Gastroesophageal sphincter (tissue), 4 donors: ENCODE measurements around the gene HOXC6. TPM values are rescaled to one million over a fixed set of nuclear protein-coding genes. Genes with fewer than 3 reads are reported as not detected.

Experiments
- ATAC-seq: fragments of 150-250 bp; one replicate; pipeline ENCODE4 v1.9.1; 2016; ENCODE audit warnings: mild to moderate bottlenecking, moderate library complexity
- H3K27ac ChIP-seq, 4 donors: fragments of 200-600 bp; sonication (generic) in 3 of 4; 1 replicate in 3 of 4; 2 replicates in 1 of 4; pipeline ENCODE4 v1.5.1; 2016 to 2019
- H3K27me3 ChIP-seq: fragments of 200-600 bp; sonication (generic); one replicate; pipeline ENCODE4 v1.5.1; 2019
- H3K36me3 ChIP-seq, 2 donors: fragments of 200-600 bp; sonication (generic); one replicate each; pipeline ENCODE4 v1.5.1; 2019; ENCODE audit warnings: control low read depth in 1 of 2
- H3K4me1 ChIP-seq, 3 donors: fragments of 200-600 bp; sonication (generic); 1 replicate in 2 of 3; 2 replicates in 1 of 3; pipeline ENCODE4 v1.5.1; 2016 to 2019; ENCODE audit warnings: control low read depth in 2 of 3
- H3K4me3 ChIP-seq, 2 donors: fragments of 200-600 bp; sonication (generic); one replicate each; pipeline ENCODE4 v1.5.1; 2019; ENCODE audit warnings: mild to moderate bottlenecking in 1 of 2, moderate library complexity in 1 of 2
- H3K9me3 ChIP-seq, 3 donors: fragments of 200-600 bp; sonication (generic); one replicate each; pipeline ENCODE4 v1.5.1; 2017 to 2019; ENCODE audit warnings: control low read depth in 2 of 3
- EP300 ChIP-seq: sonication (generic); formaldehyde crosslinking; IDR thresholded peaks from one replicate; pipeline ENCODE4 v1.6.1; 2017; ENCODE audit warnings: antibody characterized with exemption, mild to moderate bottlenecking
- POLR2A ChIP-seq, 2 donors: fragments of 450-650 bp; IDR thresholded peaks; one replicate each; pipeline ENCODE4 v1.6.1; 2017; ENCODE audit warnings: antibody characterized with exemption in 2 of 2, mild to moderate bottlenecking in 2 of 2, moderate library complexity in 1 of 2
- POLR2AphosphoS5 ChIP-seq: sonication (generic); formaldehyde crosslinking; IDR thresholded peaks from one replicate; pipeline ENCODE4 v1.6.1; 2017; ENCODE audit warnings: antibody characterized with exemption
- WGBS, 2 donors: methylation state at CpG; one replicate each; pipeline ENCODE4 v1.1.5; 2018; ENCODE audit warnings: low coverage in 1 of 2; 5-methylcytosine and 5-hydroxymethylcytosine counted together
- total RNA-seq, 4 donors: library from RNA; depleted of rRNA; stranded (reverse); fragments of >200 nt; gene quantifications; one replicate each; pipeline ENCODE4 v1.1.0, GENCODE V29; 2016
- TF ChIP-seq, protein P1 (sequence below), 4 experiments: fragments of 200-600 bp in 2 of 4; fragments of 450-650 bp in 2 of 4; sonication (generic) in 1 of 4; IDR thresholded peaks; one replicate each; pipeline ENCODE4 v1.5.1; 2017 to 2019; ENCODE audit warnings: antibody characterized with exemption in 4 of 4, mild to moderate bottlenecking in 2 of 4, moderate library complexity in 2 of 4

Gene HOXC6
- total RNA-seq, 4 donors from 2014 or later = 0.50 TPM; not detected in 3

DNA sequence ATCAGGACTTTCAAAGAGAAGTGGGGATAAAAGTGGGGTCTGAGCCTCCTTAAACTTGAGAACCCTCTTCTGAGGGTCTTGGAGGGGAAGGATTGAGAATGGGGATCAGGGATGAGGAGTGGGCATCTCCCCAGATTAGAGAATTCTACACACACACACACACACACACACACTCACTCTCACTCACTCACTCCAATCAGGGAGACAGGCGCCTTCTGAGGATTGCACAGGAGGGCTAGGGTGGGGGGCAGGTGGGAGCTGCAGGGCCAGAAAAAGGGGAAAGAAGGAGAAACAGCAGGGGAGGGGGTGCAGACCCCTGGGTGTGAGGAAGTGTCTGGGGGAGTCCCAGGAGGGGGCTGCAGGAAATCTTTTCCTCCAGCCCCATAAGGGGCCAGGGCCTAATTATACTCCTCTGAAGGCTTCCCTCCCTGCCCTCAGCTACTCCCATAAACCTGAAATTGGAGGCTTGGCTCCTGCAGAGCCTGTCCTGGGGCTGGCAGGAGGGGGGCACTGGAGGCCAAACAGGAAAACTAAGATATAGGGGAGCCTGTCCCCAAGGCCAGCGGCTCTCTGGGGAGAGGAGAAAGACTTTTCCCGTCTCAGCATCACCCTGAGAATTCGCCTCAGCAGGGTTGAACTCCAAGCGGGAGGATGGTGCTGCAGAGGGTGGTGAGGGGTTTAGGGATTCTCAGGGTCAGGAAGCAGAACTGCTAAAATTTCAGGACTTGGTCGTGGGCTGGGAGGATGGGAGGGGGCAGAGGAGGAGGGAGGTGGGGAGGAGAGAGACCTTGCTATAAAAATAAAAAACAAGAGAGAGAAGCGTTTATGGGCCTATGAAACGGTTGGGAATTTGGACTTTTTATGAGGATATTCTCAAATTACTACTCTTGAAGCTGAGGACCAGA lies 26.7 kb upstream of the HOXC6 start:
- TF ChIP-seq POLR2AphosphoS5 = no peak
- no peak for TF ChIP-seq POLR2A (IDR thresholded peaks at IDR 0.05)
- TF ChIP-seq, protein P1, sequence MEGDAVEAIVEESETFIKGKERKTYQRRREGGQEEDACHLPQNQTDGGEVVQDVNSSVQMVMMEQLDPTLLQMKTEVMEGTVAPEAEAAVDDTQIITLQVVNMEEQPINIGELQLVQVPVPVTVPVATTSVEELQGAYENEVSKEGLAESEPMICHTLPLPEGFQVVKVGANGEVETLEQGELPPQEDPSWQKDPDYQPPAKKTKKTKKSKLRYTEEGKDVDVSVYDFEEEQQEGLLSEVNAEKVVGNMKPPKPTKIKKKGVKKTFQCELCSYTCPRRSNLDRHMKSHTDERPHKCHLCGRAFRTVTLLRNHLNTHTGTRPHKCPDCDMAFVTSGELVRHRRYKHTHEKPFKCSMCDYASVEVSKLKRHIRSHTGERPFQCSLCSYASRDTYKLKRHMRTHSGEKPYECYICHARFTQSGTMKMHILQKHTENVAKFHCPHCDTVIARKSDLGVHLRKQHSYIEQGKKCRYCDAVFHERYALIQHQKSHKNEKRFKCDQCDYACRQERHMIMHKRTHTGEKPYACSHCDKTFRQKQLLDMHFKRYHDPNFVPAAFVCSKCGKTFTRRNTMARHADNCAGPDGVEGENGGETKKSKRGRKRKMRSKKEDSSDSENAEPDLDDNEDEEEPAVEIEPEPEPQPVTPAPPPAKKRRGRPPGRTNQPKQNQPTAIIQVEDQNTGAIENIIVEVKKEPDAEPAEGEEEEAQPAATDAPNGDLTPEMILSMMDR (IDR thresholded peaks at IDR 0.05) = no peak
- no peak for TF ChIP-seq EP300
- Histone ChIP-seq H3K27ac (no peak overlapping the region), H3K27me3 (peaks cover 100% of the 10 kb centered on the region), H3K9me3 (no peaks in the 10 kb centered on the region), H3K36me3 (no peaks in the 10 kb centered on the region), H3K4me1 (peaks cover 0 to 37% (median 15%) of the 10 kb centered on the region in 3 donors), H3K4me3 (no peak overlapping the region)
- 10 to 34% methylated on average over 2 to 8 of the region's 8 CpGs for WGBS, 2 donors
- ATAC-seq = no peak

DNA sequence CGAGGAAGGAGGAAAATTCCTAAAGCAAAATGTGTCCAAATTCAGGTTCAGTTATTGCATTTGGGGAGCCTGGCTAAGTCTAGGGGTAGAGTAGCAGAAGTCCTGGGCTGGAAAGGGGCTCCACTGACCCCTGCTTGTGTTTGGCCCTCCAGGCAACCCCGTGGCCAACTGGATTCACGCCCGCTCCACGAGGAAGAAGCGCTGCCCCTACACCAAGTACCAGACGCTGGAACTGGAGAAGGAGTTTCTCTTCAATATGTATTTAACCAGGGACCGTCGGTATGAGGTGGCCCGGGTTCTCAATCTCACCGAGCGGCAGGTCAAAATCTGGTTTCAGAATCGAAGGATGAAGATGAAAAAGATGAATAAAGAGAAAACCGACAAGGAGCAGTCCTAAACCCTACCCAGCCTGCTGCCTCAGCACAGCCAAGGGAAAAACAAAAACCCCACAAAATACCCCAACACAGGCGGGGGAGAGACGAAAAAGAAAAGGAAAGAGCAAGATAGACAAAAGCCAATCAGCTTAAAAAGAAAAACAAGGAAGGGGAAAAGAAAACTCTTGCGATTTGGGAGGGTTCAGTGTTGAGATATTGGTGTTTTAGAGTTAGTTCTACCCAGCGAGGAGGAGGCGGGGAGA lies 25.8 kb upstream of the HOXC6 start:
- Histone ChIP-seq H3K27ac (no peak overlapping the region), H3K4me1 (peaks cover 0 to 34% (median 15%) of the 10 kb centered on the region in 3 donors), H3K36me3 (no peaks in the 10 kb centered on the region), H3K9me3 (no peaks in the 10 kb centered on the region), H3K27me3 (peaks cover 100% of the 10 kb centered on the region), H3K4me3 (no peak overlapping the region)
- no peak for ATAC-seq
- 20 to 28% methylated on average over 5 to 17 of the region's 19 CpGs for WGBS, 2 donors
- TF ChIP-seq, protein P1 (IDR thresholded peaks at IDR 0.05) = no peak
- TF ChIP-seq POLR2A (IDR thresholded peaks at IDR 0.05) (no peak), EP300 (no peak), POLR2AphosphoS5 (no peak)

DNA sequence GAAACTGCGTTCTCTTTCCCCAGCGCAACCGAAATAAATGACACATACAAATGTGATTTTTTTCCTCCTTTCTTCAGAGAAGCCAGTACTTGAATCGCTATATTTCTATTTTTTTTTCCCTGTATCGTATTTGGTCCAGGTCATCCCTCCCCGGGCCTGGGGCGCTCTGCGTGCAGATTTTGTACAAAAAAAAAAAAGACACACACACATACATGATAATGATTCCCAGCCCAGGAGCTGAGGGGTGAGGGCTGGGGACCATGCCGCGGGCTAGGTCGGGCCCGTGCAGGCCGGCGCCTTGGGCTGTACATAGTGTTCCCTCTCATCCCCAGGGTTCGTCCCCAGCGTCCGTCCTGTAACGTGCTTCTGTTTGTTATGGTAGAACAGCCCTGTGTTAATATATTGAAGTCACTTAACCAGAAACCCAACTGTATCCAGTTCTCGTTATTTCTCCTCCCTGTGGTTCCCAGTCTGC lies 25.3 kb upstream of the HOXC6 start:
- no peak for ATAC-seq
- Histone ChIP-seq H3K9me3 (no peaks in the 10 kb centered on the region), H3K27ac (no peak overlapping the region), H3K27me3 (peaks cover 100% of the 10 kb centered on the region), H3K36me3 (no peaks in the 10 kb centered on the region), H3K4me1 (peaks cover 0 to 28% (median 15%) of the 10 kb centered on the region in 3 donors), H3K4me3 (no peak overlapping the region)
- TF ChIP-seq EP300 = no peak
- TF ChIP-seq, protein P1 (IDR thresholded peaks at IDR 0.05) = no peak
- no peak for TF ChIP-seq POLR2AphosphoS5
- no peak for TF ChIP-seq POLR2A (IDR thresholded peaks at IDR 0.05)
- WGBS, 2 donors = 27 to 44% methylated on average over 8 to 19 of the region's 19 CpGs

DNA sequence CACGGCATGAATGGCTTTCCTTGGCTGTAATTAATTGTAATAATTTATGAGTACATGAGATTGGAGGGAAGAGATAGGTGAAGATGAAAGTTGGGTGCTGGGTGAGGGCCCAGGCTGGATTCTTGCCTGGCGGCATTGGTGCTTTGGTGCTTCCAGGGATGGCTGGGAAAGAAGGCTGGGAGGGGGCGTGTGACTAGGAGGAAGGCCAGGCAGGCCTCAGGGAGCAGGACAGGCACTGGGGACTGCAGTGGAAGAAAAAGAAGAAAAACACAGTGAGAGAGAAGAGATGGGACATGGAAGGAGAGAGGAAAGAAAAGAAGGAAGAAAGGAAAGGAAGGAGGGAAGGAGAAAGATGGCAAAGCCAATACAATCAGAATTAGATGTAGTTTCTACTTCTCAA lies 24.6 kb upstream of the HOXC6 start:
- Histone ChIP-seq H3K27ac (no peak overlapping the region), H3K36me3 (no peaks in the 10 kb centered on the region), H3K9me3 (no peaks in the 10 kb centered on the region), H3K4me1 (peaks cover 0 to 27% (median 15%) of the 10 kb centered on the region in 3 donors), H3K4me3 (no peak overlapping the region), H3K27me3 (peaks cover 100% of the 10 kb centered on the region)
- TF ChIP-seq POLR2A (IDR thresholded peaks at IDR 0.05) (no peak), EP300 (no peak), POLR2AphosphoS5 (no peak)
- TF ChIP-seq, protein P1 (IDR thresholded peaks at IDR 0.05) = no peak
- ATAC-seq = no peak
- 73% methylated on average over 3 of the region's 3 CpGs; no CpG with 5 or more reads in 1 of the 2 donors for WGBS, 2 donors
